Osteocyte (in vitro differentiated cells): ENCODE measurements around the gene NFYB. TPM values are rescaled to one million over a fixed set of nuclear protein-coding genes. Genes with fewer than 3 reads are reported as not detected.

Experiments
- DNase-seq: peaks from one replicate; pipeline ENCODE4 v3.0.0; 2021; ENCODE audit warnings: mixed read lengths; ENCODE audit not compliant: unreplicated experiment; ENCODE audit errors: extremely low spot score
- H3K27ac Mint-ChIP-seq: one replicate; pipeline ENCODE4 v1.8.0; 2021; ENCODE audit warnings: mild to moderate bottlenecking, mixed read lengths; ENCODE audit not compliant: unreplicated experiment
- H3K27me3 Mint-ChIP-seq: one replicate; pipeline ENCODE4 v1.8.0; 2021; ENCODE audit warnings: mixed read lengths; ENCODE audit not compliant: unreplicated experiment
- H3K36me3 Mint-ChIP-seq: one replicate; pipeline ENCODE4 v1.8.0; 2021; ENCODE audit warnings: mixed read lengths; ENCODE audit not compliant: unreplicated experiment
- H3K4me1 Mint-ChIP-seq: one replicate; pipeline ENCODE4 v1.8.0; 2021; ENCODE audit warnings: mixed read lengths; ENCODE audit not compliant: unreplicated experiment
- H3K4me3 Mint-ChIP-seq: one replicate; pipeline ENCODE4 v1.8.0; 2021; ENCODE audit warnings: mild to moderate bottlenecking, moderate library complexity, mixed read lengths; ENCODE audit not compliant: unreplicated experiment
- H3K9me3 Mint-ChIP-seq: one replicate; pipeline ENCODE4 v1.8.0; 2021; ENCODE audit warnings: mixed read lengths; ENCODE audit not compliant: unreplicated experiment
- long read RNA-seq: library from polyadenylated mRNA; unstranded; transcript quantifications from one replicate; pipeline ENCODE4 v2.0.0, GENCODE V29; 2021
- total RNA-seq: library from RNA; stranded (reverse); gene quantifications from 2 replicates; pipeline ENCODE4 v1.2.1, GENCODE V29; 2021
- TF ChIP-seq, protein P1 (sequence below): fragments of 200-600 bp; sonication (generic); IDR thresholded peaks from 2 replicates; pipeline ENCODE4 v1.5.0; 2021; ENCODE audit warnings: antibody characterized with exemption, mild to moderate bottlenecking, moderate library complexity

The NFYB gene
- total RNA-seq, result 25.2 and 28.9 TPM in 2 replicates
- long read RNA-seq, transcript NFYB-201 (8 exons, 3,512 nt), result major isoform, 90 of 104 reads
- long read RNA-seq, partial matches to known transcripts, result 3 of 104 reads
- long read RNA-seq, other reads (novel, unspliced or antisense), result 11 of 104 reads

DNA sequence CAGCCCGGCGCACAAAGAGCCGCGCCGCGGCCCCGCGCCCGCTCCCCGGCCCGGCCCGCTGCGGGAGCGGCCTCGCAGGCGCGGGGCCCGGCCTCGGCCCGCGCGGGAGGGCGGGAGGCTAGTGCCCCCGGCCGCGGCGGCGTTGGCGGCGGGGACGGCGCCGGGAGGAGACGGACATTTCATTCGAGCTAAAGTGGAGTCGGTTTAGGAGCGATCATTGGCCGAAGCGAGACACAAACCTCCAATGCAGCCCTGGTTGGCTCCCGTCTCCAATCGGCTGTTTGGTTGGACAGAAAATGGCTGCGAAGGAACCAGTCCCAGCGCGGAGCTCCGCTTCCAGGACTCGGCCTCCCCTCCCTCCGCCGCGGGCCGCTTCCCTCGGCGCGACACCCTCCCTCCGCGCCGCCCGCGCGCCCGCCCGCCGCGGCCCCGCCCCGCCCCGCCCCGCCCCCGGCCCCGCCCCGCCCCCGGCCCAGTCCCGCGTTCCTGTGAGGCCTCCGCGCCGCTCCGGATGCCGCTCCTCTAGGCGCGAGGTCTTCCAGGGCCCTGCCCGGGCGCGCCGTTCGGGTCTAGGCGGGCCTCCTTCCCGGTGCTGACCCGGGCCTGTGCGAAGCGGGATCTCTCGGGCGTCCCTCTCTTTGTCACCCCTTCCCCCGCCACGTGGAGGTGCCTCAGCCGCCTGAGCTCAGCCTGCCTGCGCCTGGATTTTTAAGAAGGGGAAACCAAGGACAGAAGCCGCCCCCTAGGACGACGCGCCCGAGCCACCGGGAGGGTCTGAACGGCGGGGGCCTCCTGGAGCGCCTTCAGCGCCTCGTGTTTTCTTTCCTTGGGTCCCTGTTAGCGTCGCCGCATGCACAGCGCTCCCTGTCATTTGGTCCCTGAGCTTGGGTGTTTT is at the start of gene NFYB:
Gene NFYB, minus strand, starts transcription at position 309 of the 895 bp plus-strand sequence. CDS start 2,757 bp downstream, outside the sequence.
- Mint-ChIP-seq H3K27me3 (no peaks in the 10 kb centered on the region), H3K4me1 (peaks cover 23% of the 10 kb centered on the region), H3K4me3 (peak within 1 kb of the TSS; percentile 81), H3K27ac (peak within 1 kb of the TSS; percentile 82), H3K36me3 (no peaks in the 10 kb centered on the region), H3K9me3 (no peaks in the 10 kb centered on the region)
- TF ChIP-seq, protein P1, sequence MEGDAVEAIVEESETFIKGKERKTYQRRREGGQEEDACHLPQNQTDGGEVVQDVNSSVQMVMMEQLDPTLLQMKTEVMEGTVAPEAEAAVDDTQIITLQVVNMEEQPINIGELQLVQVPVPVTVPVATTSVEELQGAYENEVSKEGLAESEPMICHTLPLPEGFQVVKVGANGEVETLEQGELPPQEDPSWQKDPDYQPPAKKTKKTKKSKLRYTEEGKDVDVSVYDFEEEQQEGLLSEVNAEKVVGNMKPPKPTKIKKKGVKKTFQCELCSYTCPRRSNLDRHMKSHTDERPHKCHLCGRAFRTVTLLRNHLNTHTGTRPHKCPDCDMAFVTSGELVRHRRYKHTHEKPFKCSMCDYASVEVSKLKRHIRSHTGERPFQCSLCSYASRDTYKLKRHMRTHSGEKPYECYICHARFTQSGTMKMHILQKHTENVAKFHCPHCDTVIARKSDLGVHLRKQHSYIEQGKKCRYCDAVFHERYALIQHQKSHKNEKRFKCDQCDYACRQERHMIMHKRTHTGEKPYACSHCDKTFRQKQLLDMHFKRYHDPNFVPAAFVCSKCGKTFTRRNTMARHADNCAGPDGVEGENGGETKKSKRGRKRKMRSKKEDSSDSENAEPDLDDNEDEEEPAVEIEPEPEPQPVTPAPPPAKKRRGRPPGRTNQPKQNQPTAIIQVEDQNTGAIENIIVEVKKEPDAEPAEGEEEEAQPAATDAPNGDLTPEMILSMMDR, result no peak
- DNase-seq, result peak; percentile 97

DNA sequence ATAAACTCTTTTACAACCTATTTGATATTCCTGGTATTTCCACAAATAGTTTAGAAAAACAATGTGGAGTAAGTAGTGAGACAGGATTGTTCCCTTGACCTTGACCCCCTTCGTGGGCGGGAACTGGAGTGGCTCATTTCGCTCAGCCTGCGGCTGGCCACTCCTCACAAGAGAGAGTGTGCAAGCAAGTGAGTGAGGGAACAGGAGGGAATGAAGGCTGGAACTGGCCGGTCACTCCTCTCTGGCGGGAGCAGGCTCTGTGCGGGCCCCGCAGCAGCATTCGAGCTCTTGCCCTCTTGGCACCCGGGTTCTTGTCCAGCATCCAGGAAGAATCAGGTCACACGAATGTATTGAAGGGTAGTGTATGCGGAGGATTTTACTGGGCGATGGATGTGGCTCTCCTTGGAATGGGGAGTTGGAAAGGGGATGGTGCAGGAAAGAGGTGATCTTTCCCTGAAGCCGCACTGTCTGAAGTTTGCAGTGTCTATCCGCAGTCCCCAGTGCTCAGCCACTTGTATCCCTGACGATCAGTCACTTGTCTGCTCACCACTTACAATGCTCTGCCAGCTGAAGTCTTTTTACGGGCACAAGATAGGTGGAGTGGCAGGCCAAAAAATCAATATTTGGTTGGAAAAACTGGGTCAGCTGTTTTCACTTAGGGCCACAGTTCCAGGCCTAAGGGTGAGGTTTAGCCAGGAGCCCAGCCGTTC is 49.6 kb upstream of the NFYB start:
- Mint-ChIP-seq H3K4me3 (no peak overlapping the region), H3K36me3 (no peaks in the 10 kb centered on the region)

DNA sequence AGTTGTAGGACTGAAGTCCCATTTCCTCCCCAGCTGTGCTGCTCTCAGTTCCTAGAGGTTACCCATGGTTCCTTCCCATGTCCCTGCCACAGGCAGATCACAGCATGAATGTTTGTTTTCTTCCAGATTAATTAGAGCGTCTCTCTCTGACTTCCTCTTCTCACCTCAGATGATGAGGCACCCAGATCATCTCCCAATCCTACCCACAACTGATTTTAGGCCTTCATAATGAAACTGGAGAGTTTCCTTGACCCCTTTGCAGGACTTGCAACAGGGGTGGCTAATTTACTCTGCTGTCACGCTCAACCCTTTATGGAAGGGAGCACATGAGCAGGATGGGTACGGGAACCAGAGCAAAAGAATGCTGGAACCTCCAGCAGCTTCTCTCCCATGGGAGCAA is 45.4 kb upstream of the NFYB start:
- no peaks in the 10 kb centered on the region for H3K27me3 Mint-ChIP-seq
- H3K36me3 Mint-ChIP-seq, result no peaks in the 10 kb centered on the region
- no peak for DNase-seq
- TF ChIP-seq, protein P1, result no peak
- peaks cover 18% of the 10 kb centered on the region for H3K4me1 Mint-ChIP-seq
- H3K4me3 Mint-ChIP-seq, result no peak overlapping the region
- no peaks in the 10 kb centered on the region for H3K9me3 Mint-ChIP-seq
- no peak overlapping the region for H3K27ac Mint-ChIP-seq

More for the DNA sequence above, 49.6 kb upstream of the NFYB start:
- Mint-ChIP-seq H3K27ac (no peak overlapping the region), H3K4me1 (no peaks in the 10 kb centered on the region), H3K27me3 (no peaks in the 10 kb centered on the region), H3K9me3 (no peaks in the 10 kb centered on the region)
- DNase-seq, result peak; percentile 79
- TF ChIP-seq, protein P1, result no peak

DNA sequence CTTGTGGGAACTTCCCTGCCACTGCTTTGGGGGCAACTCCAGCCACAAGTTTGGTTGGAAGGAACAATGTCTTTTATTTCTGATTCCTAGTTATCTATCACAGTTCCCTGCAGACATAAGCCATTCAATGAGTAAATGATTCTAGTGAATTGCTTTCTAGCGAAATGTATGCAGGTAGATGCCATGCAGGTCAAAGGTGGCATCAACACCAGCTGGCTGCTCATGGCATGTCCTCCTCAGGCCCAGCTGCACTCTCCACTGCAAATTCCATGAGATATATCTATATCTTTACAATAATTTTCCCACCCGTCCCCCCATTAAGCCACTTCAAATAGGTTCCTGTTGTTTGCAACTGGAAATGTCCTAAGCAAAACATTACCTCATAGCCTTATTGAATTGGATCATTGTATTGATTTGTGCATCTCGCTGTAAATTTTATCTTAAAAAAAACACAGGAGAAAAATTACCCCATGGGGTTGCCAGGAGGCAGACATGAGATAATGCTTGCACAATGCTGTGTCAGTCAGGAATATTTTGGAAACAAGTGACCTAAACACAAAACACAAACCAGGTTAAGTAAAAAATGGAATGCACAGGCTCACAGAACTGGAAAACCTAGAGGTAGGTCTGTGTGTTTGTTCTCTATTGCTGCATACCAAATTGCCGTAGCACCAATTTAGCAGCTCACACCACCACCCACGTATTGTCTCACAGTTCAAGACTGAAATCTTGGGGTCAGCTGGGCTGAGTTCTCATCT is 44.8 kb upstream of the NFYB start:
- Mint-ChIP-seq H3K9me3 (no peaks in the 10 kb centered on the region), H3K27me3 (no peaks in the 10 kb centered on the region), H3K4me3 (no peak overlapping the region), H3K27ac (no peak overlapping the region), H3K36me3 (no peaks in the 10 kb centered on the region), H3K4me1 (peaks cover 24% of the 10 kb centered on the region)
- TF ChIP-seq, protein P1, result no peak
- no peak for DNase-seq
